ENCODE results near the gene ZDHHC14. TPM values are rescaled to one million over a fixed set of nuclear protein-coding genes. Genes with fewer than 3 reads are reported as not detected.

The ZDHHC14 gene
- total and polyA plus RNA-seq, 2 of the 8 experiments (the other 6 are each of a cell fraction or from before 2014, with no cell fraction given), result 2.9 to 5.3 TPM

GRCh38 chr6:157519255-157520116 is 138.5 kb downstream of the ZDHHC14 start:
- ChIA-PET POLR2A (ENCODE audit: partially characterized antibody) (interaction anchor here (0.9 to 2.5 kb wide), 3 partner anchors 10 to 22 kb away, joined by 3 to 9 read pairs (median 4); no protein-coding TSS in a partner anchor), CTCF (ENCODE audit: partially characterized antibody) (interaction anchor here (0.6 to 1.6 kb wide), 5 partner anchors 15 to 1159 kb away, joined by 3 to 7 read pairs (median 4); no protein-coding TSS in a partner anchor)
- no peak for DNase-seq (ENCODE audit: low read depth in 1 of 2, low spot score in 2 of 2)
- no peak overlapping the region for H4K5ac ChIP-seq (ENCODE audit: insufficient read length, low read depth, low read length)
- H3K23ac ChIP-seq (ENCODE audit: insufficient read length), result no peak overlapping the region
- no peak overlapping the region for H2AK5ac ChIP-seq (ENCODE audit: low read depth, low read length)
- H3K18ac ChIP-seq (ENCODE audit: extremely low read depth, low read length), result no peak overlapping the region
- H3K4me2 ChIP-seq (ENCODE audit: insufficient read depth in 1 of 2, low read depth in 2 of 2, low read length in 2 of 2), result no peak overlapping the region
- no peaks in the 10 kb centered on the region for H3K79me1 ChIP-seq (ENCODE audit: low read depth, low read length)
- FAIRE-seq, result no peak
- no peaks in the 10 kb centered on the region for H3K9me3 ChIP-seq (ENCODE audit: insufficient read depth in 2 of 2, low read depth in 1 of 2, low read length in 1 of 2)
- H3K4ac ChIP-seq (replicated peaks; ENCODE audit: insufficient read length, low read depth, low read length), result no peak overlapping the region
- H4K8ac ChIP-seq (ENCODE audit: extremely low read depth, insufficient read depth, low read length), result no peak overlapping the region
- H3K79me2 ChIP-seq (ENCODE audit: control insufficient read depth in 1 of 2, insufficient read depth in 2 of 2, low read length in 2 of 2), result no peaks in the 10 kb centered on the region
- no peaks in the 10 kb centered on the region for H4K20me1 ChIP-seq (replicated peaks in 1 of 2; ENCODE audit: control insufficient read depth in 1 of 2, insufficient read depth in 2 of 2, low read length in 2 of 2)
- no peaks in the 10 kb centered on the region for H3K36me3 ChIP-seq (ENCODE audit: control insufficient read depth in 2 of 4, insufficient read depth in 4 of 4, low read length in 3 of 4)
- no peak overlapping the region for H2AFZ ChIP-seq (ENCODE audit: low read length)
- no peak overlapping the region for H3K14ac ChIP-seq (ENCODE audit: insufficient read length)
- no peak overlapping the region for H2BK120ac ChIP-seq (replicated peaks; ENCODE audit: low read depth, low read length)
- H3K4me3 ChIP-seq (ENCODE audit: extremely low read depth in 1 of 4, insufficient read depth in 2 of 4, low read depth in 3 of 4, low read length in 4 of 4), result no peak overlapping the region
- 86% methylated on average over 13 of the region's 15 CpGs; no CpG with 5 or more reads in 1 of the 2 experiments for WGBS, 2 experiments (ENCODE audit: extremely low coverage in 1 of 2, insufficient coverage in 1 of 2, insufficient read length in 1 of 2, insufficient replicate concordance in 2 of 2, low coverage in 1 of 2, low lambda C conversion rate in 2 of 2, missing lambda C conversion rate in 1 of 2)
- H2BK15ac ChIP-seq (ENCODE audit: low read length), result no peak overlapping the region
- H2BK12ac ChIP-seq (ENCODE audit: low read depth, low read length), result no peak overlapping the region; the same call in 1 of the 2 replicates
- H3K27ac ChIP-seq (ENCODE audit: low read depth, low read length), result no peak overlapping the region
- H4K91ac ChIP-seq (replicated peaks; ENCODE audit: insufficient read length, low read length), result no peak overlapping the region
- H3K23me2 ChIP-seq (ENCODE audit: low read depth, low read length), result no peaks in the 10 kb centered on the region; the same call in 1 of the 2 replicates
- peaks cover 0 to 10% (median 7%) of the 10 kb centered on the region in 4 experiments; a peak in 5 of 7 replicates for H3K4me1 ChIP-seq (replicated peaks in 1 of 4; ENCODE audit: control insufficient read depth in 3 of 4, insufficient read depth in 4 of 4, low read length in 3 of 4)
- H2BK5ac ChIP-seq (ENCODE audit: low read depth, low read length), result no peak overlapping the region
- no peak overlapping the region for H3K9ac ChIP-seq (replicated peaks in 1 of 4; ENCODE audit: extremely low read depth in 1 of 4, low read depth in 3 of 4, low read length in 3 of 4)
- H3K56ac ChIP-seq (replicated peaks; ENCODE audit: insufficient read length, low read depth, low read length), result no peak overlapping the region
- no peak for TF ChIP-seq JUN (IDR thresholded peaks at IDR 0.05; ENCODE audit: low read depth, low read length)
- no peak for TF ChIP-seq CBX8 (IDR thresholded peaks at IDR 0.05; ENCODE audit: borderline replicate concordance, low read depth, low read length)
- TF ChIP-seq BRCA1 (IDR thresholded peaks at IDR 0.05; ENCODE audit: low read depth, low read length), result no peak
- TF ChIP-seq SP2 (IDR thresholded peaks at IDR 0.05; ENCODE audit: low read length), result no peak
- no peak for TF ChIP-seq MAX (IDR thresholded peaks at IDR 0.05)
- no peak for TF ChIP-seq HDAC6 (IDR thresholded peaks at IDR 0.05; ENCODE audit: low read depth, low read length)
- TF ChIP-seq PHF8 (conservative IDR thresholded peaks at IDR 0.05; ENCODE audit: low read depth, low read length), result no peak
- no peak for TF ChIP-seq BCL11A (IDR thresholded peaks at IDR 0.05; ENCODE audit: low read depth in 2 of 2, low read length in 2 of 2)
- no peak for TF ChIP-seq TCF12 (IDR thresholded peaks at IDR 0.05; ENCODE audit: low read depth, low read length)
- no peak overlapping the region for H2BK20ac ChIP-seq (ENCODE audit: low read length)
- H3K27me3 ChIP-seq (replicated peaks in 1 of 4; ENCODE audit: control insufficient read depth in 3 of 4, extremely low read depth in 1 of 4, insufficient read depth in 3 of 4, low read length in 3 of 4), result no peaks in the 10 kb centered on the region
